H1 (cell line): ENCODE measurements around the gene C22orf39. TPM values are rescaled to one million over a fixed set of nuclear protein-coding genes. Genes with fewer than 3 reads are reported as not detected.

ENCODE experiments used
- CTCF ChIA-PET: fragments of 300-600 bp; sonication (Branson Sonifier 250); formaldehyde crosslinking; loops from one replicate; lab custom pipeline; 2021; ENCODE audit not compliant: partially characterized antibody; lab: Charles Lee
- POLR2A ChIA-PET: fragments of 300-600 bp; sonication (Branson Sonifier 250); formaldehyde crosslinking; loops from one replicate; lab custom pipeline; 2021; ENCODE audit warnings: inconsistent platforms; ENCODE audit not compliant: partially characterized antibody; lab: Charles Lee
- DNase-seq, 2 experiments: peaks; one replicate each; pipeline versions ENCODE4 v3.0.0 to v3.0.0-alpha.2; 2010 to 2022; ENCODE audit warnings: low spot score in 2 of 2, low read depth in 1 of 2, mixed read lengths in 1 of 2
- FAIRE-seq: peaks from 2 replicates; lab custom pipeline; 2011; peaks lifted over from hg19 to GRCh38; lab: Jason Lieb, UNC
- H2AFZ ChIP-seq: 2 replicates; pipeline ENCODE4 v1.8.1; 2012; ENCODE audit warnings: low read length, inconsistent platforms
- H2AK5ac ChIP-seq: 2 replicates; pipeline ENCODE4 v1.6.1; 2013; ENCODE audit warnings: low read depth, low read length
- H2BK120ac ChIP-seq: replicated peaks from 2 replicates; pipeline ENCODE3; 2013; ENCODE audit warnings: low read depth, low read length, inconsistent platforms
- H2BK12ac ChIP-seq: 2 replicates; pipeline ENCODE4 v1.6.1; 2013; ENCODE audit warnings: low read depth, low read length
- H2BK15ac ChIP-seq: 2 replicates; pipeline ENCODE4 v1.6.1; 2013; ENCODE audit warnings: low read length
- H2BK20ac ChIP-seq: 2 replicates; pipeline ENCODE4 v1.6.1; 2013; ENCODE audit warnings: low read length
- H2BK5ac ChIP-seq: 2 replicates; pipeline ENCODE4 v1.6.1; 2013; ENCODE audit warnings: low read depth, low read length
- H3K14ac ChIP-seq: 2 replicates; pipeline ENCODE4 v1.6.1; 2013; ENCODE audit warnings: inconsistent platforms; ENCODE audit not compliant: insufficient read length
- H3K18ac ChIP-seq: 2 replicates; pipeline ENCODE4 v1.6.1; 2013; ENCODE audit warnings: low read length; ENCODE audit errors: extremely low read depth
- H3K23ac ChIP-seq: 2 replicates; pipeline ENCODE4 v1.6.1; 2013; ENCODE audit warnings: inconsistent platforms; ENCODE audit not compliant: insufficient read length
- H3K23me2 ChIP-seq: 2 replicates; pipeline ENCODE4 v1.6.1; 2013; ENCODE audit warnings: low read depth, low read length
- H3K27ac ChIP-seq: 2 replicates; pipeline ENCODE4 v1.6.1; 2011; ENCODE audit warnings: low read depth, low read length, inconsistent platforms
- H3K27me3 ChIP-seq, 4 experiments: replicated peaks in 1 of 4; 1 replicate in 1 of 4; 2 replicates in 3 of 4; pipeline versions ENCODE4 v1.6.1 to v1.8.1; 2011 to 2013; ENCODE audit warnings: low read length in 3 of 4, mild to moderate bottlenecking in 3 of 4, inconsistent platforms in 2 of 4, mixed read lengths in 2 of 4, moderate library complexity in 1 of 4; ENCODE audit not compliant: control insufficient read depth in 3 of 4, insufficient read depth in 3 of 4; ENCODE audit errors: extremely low read depth in 1 of 4
- H3K36me3 ChIP-seq, 4 experiments: 2 replicates each; pipeline versions ENCODE4 v1.6.1 to v1.8.1; 2011 to 2013; ENCODE audit warnings: mild to moderate bottlenecking in 4 of 4, low read length in 3 of 4, moderate library complexity in 2 of 4, control low read depth in 1 of 4, inconsistent platforms in 1 of 4; ENCODE audit not compliant: insufficient read depth in 4 of 4, control insufficient read depth in 2 of 4
- H3K4ac ChIP-seq: replicated peaks from 2 replicates; pipeline ENCODE3; 2013; ENCODE audit warnings: low read length, low read depth, mixed read lengths, inconsistent platforms; ENCODE audit not compliant: insufficient read length
- H3K4me1 ChIP-seq, 4 experiments: replicated peaks in 1 of 4; 1 replicate in 1 of 4; 2 replicates in 3 of 4; pipeline versions ENCODE4 v1.6.1 to v1.8.1; 2011 to 2013; ENCODE audit warnings: low read length in 3 of 4, inconsistent platforms in 2 of 4, mixed read lengths in 1 of 4; ENCODE audit not compliant: insufficient read depth in 4 of 4, control insufficient read depth in 3 of 4
- H3K4me2 ChIP-seq, 2 experiments: 2 replicates each; pipeline versions ENCODE4 v1.6.1 to v1.8.1; 2011 to 2013; ENCODE audit warnings: low read depth in 2 of 2, low read length in 2 of 2, control low read depth in 1 of 2, inconsistent platforms in 1 of 2, mild to moderate bottlenecking in 1 of 2; ENCODE audit not compliant: insufficient read depth in 1 of 2
- H3K4me3 ChIP-seq, 4 experiments: fragments of 200-600, 300-600 bp in 1 of 4; sonication (generic), shearing (Covaris generic), sonication (Bioruptor Twin) in 1 of 4; 2 replicates each; pipeline versions ENCODE4 v1.5.1 to v1.8.1; 2011 to 2016; ENCODE audit warnings: low read length in 4 of 4, low read depth in 3 of 4, control low read depth in 2 of 4, inconsistent platforms in 2 of 4, mild to moderate bottlenecking in 2 of 4, mixed read lengths in 1 of 4, moderate library complexity in 1 of 4; ENCODE audit not compliant: insufficient read depth in 2 of 4; ENCODE audit errors: extremely low read depth in 1 of 4
- H3K56ac ChIP-seq: replicated peaks from 2 replicates; pipeline ENCODE3; 2013; ENCODE audit warnings: low read depth, mild to moderate bottlenecking, mixed read lengths, low read length, inconsistent platforms; ENCODE audit not compliant: insufficient read length
- H3K79me1 ChIP-seq: 2 replicates; pipeline ENCODE4 v1.6.1; 2013; ENCODE audit warnings: low read depth, low read length, control low read depth
- H3K79me2 ChIP-seq, 2 experiments: 2 replicates each; pipeline versions ENCODE4 v1.6.1 to v1.8.1; 2012 to 2013; ENCODE audit warnings: low read length in 2 of 2, mild to moderate bottlenecking in 2 of 2, inconsistent platforms in 1 of 2; ENCODE audit not compliant: insufficient read depth in 2 of 2, control insufficient read depth in 1 of 2
- H3K9ac ChIP-seq, 4 experiments: replicated peaks in 1 of 4; 1 replicate in 1 of 4; 2 replicates in 3 of 4; pipeline versions ENCODE4 v1.6.1 to v1.8.1; 2011 to 2013; ENCODE audit warnings: low read depth in 3 of 4, low read length in 3 of 4, control low read depth in 2 of 4, mild to moderate bottlenecking in 2 of 4, moderate library complexity in 2 of 4, inconsistent platforms in 1 of 4; ENCODE audit errors: extremely low read depth in 1 of 4
- H3K9me3 ChIP-seq, 2 experiments: 2 replicates each; pipeline versions ENCODE4 v1.6.1 to v1.8.1; 2012 to 2013; ENCODE audit warnings: mild to moderate bottlenecking in 2 of 2, moderate library complexity in 2 of 2, control low read depth in 1 of 2, inconsistent platforms in 1 of 2, low read depth in 1 of 2, low read length in 1 of 2, mixed read lengths in 1 of 2; ENCODE audit not compliant: insufficient read depth in 2 of 2
- H4K20me1 ChIP-seq, 2 experiments: replicated peaks in 1 of 2; 2 replicates each; pipeline versions ENCODE3 to v1.8.1; 2011 to 2013; ENCODE audit warnings: inconsistent platforms in 2 of 2, low read length in 2 of 2, mild to moderate bottlenecking in 1 of 2; ENCODE audit not compliant: insufficient read depth in 2 of 2, control insufficient read depth in 1 of 2
- H4K5ac ChIP-seq: 2 replicates; pipeline ENCODE4 v1.6.1; 2013; ENCODE audit warnings: low read length, low read depth, mixed read lengths, inconsistent platforms; ENCODE audit not compliant: insufficient read length
- H4K8ac ChIP-seq: 2 replicates; pipeline ENCODE4 v1.8.0; 2013; ENCODE audit warnings: mild to moderate bottlenecking, moderate library complexity, low read length, inconsistent platforms; ENCODE audit not compliant: insufficient read depth; ENCODE audit errors: extremely low read depth
- H4K91ac ChIP-seq: replicated peaks from 2 replicates; pipeline ENCODE3; 2013; ENCODE audit warnings: low read length, mixed read lengths, inconsistent platforms; ENCODE audit not compliant: insufficient read length
- BRCA1 ChIP-seq: IDR thresholded peaks from 2 replicates; pipeline ENCODE4 v1.6.1; 2012; ENCODE audit warnings: low read depth, low read length, improper control_type of control experiment
- EP300 ChIP-seq, 2 experiments: IDR thresholded peaks; 1 replicate in 1 of 2; 2 replicates in 1 of 2; pipeline ENCODE4 v1.6.1; 2011 to 2012; ENCODE audit warnings: low read depth in 2 of 2, low read length in 2 of 2, mild to moderate bottlenecking in 2 of 2, borderline replicate concordance in 1 of 2, inconsistent platforms in 1 of 2, moderate library complexity in 1 of 2
- GABPA ChIP-seq: IDR thresholded peaks from 2 replicates; pipeline ENCODE4 v1.6.1; 2011; ENCODE audit warnings: mild to moderate bottlenecking, low read length, moderate library complexity, borderline replicate concordance; ENCODE audit not compliant: insufficient read depth
- TAF1 ChIP-seq: IDR thresholded peaks from 2 replicates; pipeline ENCODE4 v1.6.1; 2011; ENCODE audit warnings: mild to moderate bottlenecking, low read depth, low read length
- WGBS, 2 experiments: shearing (Covaris generic) in 1 of 2; methylation state at CpG; one replicate each; pipeline versions ENCODE4 v1.1.6 to v1.1.7; 2013 to 2015; ENCODE audit warnings: low lambda C conversion rate in 2 of 2, mixed read lengths in 2 of 2, inconsistent platforms in 1 of 2, low coverage in 1 of 2, missing lambda C conversion rate in 1 of 2; ENCODE audit not compliant: insufficient replicate concordance in 2 of 2, insufficient coverage in 1 of 2, insufficient read length in 1 of 2; ENCODE audit errors: extremely low coverage in 1 of 2, missing lambda C conversion rate in 1 of 2; 5-methylcytosine and 5-hydroxymethylcytosine counted together
- polyA plus RNA-seq, 7 experiments: library from polyadenylated mRNA; depleted of rRNA in 3 of 7; stranded (reverse) in 5 of 7; unstranded in 2 of 7; fragments of >200 nt in 5 of 7; fragments of 200-250 nt in 2 of 7; gene quantifications; 1 replicate in 5 of 7; 2 replicates in 1 of 7; 4 replicates in 1 of 7; pipeline versions ENCODE4 v1.2.1 to v1.2.3, GENCODE V29; 2011 to 2013; ENCODE audit warnings: missing spikeins in 2 of 7, mixed read lengths in 2 of 7
- total RNA-seq: library from RNA; stranded (reverse); fragmentation: NEBNext Ultra II Directional; extraction: Animal tissue kit (Norgen Biotek cat#: 25700); gene quantifications from 2 replicates; pipeline ENCODE4 v1.2.1, GENCODE V29; 2021

Gene C22orf39
- total and polyA plus RNA-seq, 2 of the 8 experiments (the other 6 are each of a cell fraction or from before 2014, with no cell fraction given) = 22.7 to 27.7 TPM

GRCh38 chr22:19494676-19495173 is 47.2 kb upstream of the C22orf39 start:
- no peak overlapping the region for H4K91ac ChIP-seq
- H2AK5ac ChIP-seq = no peak overlapping the region
- no peak overlapping the region for H3K9ac ChIP-seq
- no peak overlapping the region for H3K27ac ChIP-seq
- H3K9me3 ChIP-seq = no peaks in the 10 kb centered on the region
- H2AFZ ChIP-seq = no peak overlapping the region
- peaks cover 0 to 7% of the 10 kb centered on the region in 2 experiments for H4K20me1 ChIP-seq
- no peak overlapping the region for H2BK5ac ChIP-seq
- no peak overlapping the region for H3K18ac ChIP-seq
- H3K79me1 ChIP-seq = no peaks in the 10 kb centered on the region; the same call in 1 of the 2 replicates
- no peak overlapping the region for H3K4ac ChIP-seq
- H4K5ac ChIP-seq = no peak overlapping the region
- H2BK15ac ChIP-seq = no peak overlapping the region
- H3K56ac ChIP-seq = no peak overlapping the region
- no peaks in the 10 kb centered on the region for H3K4me1 ChIP-seq
- no peak overlapping the region for H3K23ac ChIP-seq
- no peaks in the 10 kb centered on the region for H3K27me3 ChIP-seq
- DNase-seq = no peak
- no peak overlapping the region for H2BK12ac ChIP-seq
- no peak overlapping the region for H2BK120ac ChIP-seq
- no peak overlapping the region for H4K8ac ChIP-seq
- no peak for FAIRE-seq
- H3K4me2 ChIP-seq = no peak overlapping the region
- no peaks in the 10 kb centered on the region for H3K79me2 ChIP-seq
- no peak overlapping the region for H2BK20ac ChIP-seq
- POLR2A ChIA-PET = interaction anchor here (1.4 kb wide), 1 partner anchor 15 kb away, joined by 4 read pairs; the partner anchor contains the start of gene CDC45
- no peak overlapping the region for H3K14ac ChIP-seq
- CTCF ChIA-PET = interaction anchor here (0.9 to 1.8 kb wide), 5 partner anchors 8 to 142 kb away, joined by 3 to 6 read pairs (median 3); no protein-coding TSS in a partner anchor
- 90% methylated on average over 6 of the region's 6 CpGs; no CpG with 5 or more reads in 1 of the 2 experiments for WGBS, 2 experiments
- H3K36me3 ChIP-seq = peaks cover 11 to 44% (median 25%) of the 10 kb centered on the region in 4 experiments
- TF ChIP-seq BRCA1 = no peak
- no peak for TF ChIP-seq EP300 (IDR thresholded peaks at IDR 0.05; ENCODE audit: borderline replicate concordance in 1 of 2, low read depth in 2 of 2, low read length in 2 of 2)
- no peak for TF ChIP-seq TAF1
- no peak for TF ChIP-seq GABPA
- H3K4me3 ChIP-seq = no peak overlapping the region
- H3K23me2 ChIP-seq = no peaks in the 10 kb centered on the region
